ENCODE measurements around the gene ATRIP. TPM values are rescaled to one million over a fixed set of nuclear protein-coding genes. Genes with fewer than 3 reads are reported as not detected.
A peak's percentile ranks its signal among the peaks of the same experiment; 100 is the strongest.

ATRIP gene
- polyA plus RNA-seq, 1 of the 3 experiments (the other 2 are of a cell fraction), result 5.6 TPM

- no peak for TF ChIP-seq MAX (IDR thresholded peaks at IDR 0.05; ENCODE audit: low read depth)
- no peak for TF ChIP-seq PBX3 (IDR thresholded peaks at IDR 0.05)
- H3K27me3 ChIP-seq (ENCODE audit: insufficient read depth), result no peaks in the 10 kb centered on the region
- H3K36me3 ChIP-seq (replicated peaks in 1 of 2; ENCODE audit: control insufficient read depth in 1 of 2, insufficient read depth in 2 of 2, low read length in 1 of 2), result peaks cover 0 to 72% of the 10 kb centered on the region in 2 experiments
- no peaks in the 10 kb centered on the region for H3K79me2 ChIP-seq (ENCODE audit: insufficient read depth)
- ChIA-PET CTCF (interaction anchor here (3.1 to 15.6 kb wide), 2 partner anchors 10 to 20 kb away, joined by 14 to 399 read pairs; partner anchors contain the start of gene PLXNB1), POLR2A (no interaction called here)
- no peak overlapping the region for H3K4me3 ChIP-seq (ENCODE audit: low read depth in 2 of 2, low read length in 1 of 2)
- H3K9me3 ChIP-seq, result no peaks in the 10 kb centered on the region
- H3F3A ChIP-seq (replicated peaks; ENCODE audit: insufficient read depth), result no peaks in the 10 kb centered on the region
- no peak overlapping the region for H2AFZ ChIP-seq (ENCODE audit: low read depth)
- DNase-seq, result peak; percentile 9
- 95% methylated on average over 4 of the region's 9 CpGs for WGBS (ENCODE audit: low lambda C conversion rate)
- H3K4me1 ChIP-seq (ENCODE audit: control insufficient read depth in 1 of 2, insufficient read depth in 2 of 2, low read depth in 1 of 2, low read length in 1 of 2), result no peaks in the 10 kb centered on the region
- no peak overlapping the region for H3K4me2 ChIP-seq
- H3K27ac ChIP-seq (ENCODE audit: low read depth in 2 of 2, low read length in 1 of 2), result no peak overlapping the region
- no peaks in the 10 kb centered on the region for H3K9me2 ChIP-seq
- H3K9ac ChIP-seq, result no peak overlapping the region
- no peaks in the 10 kb centered on the region for H4K20me1 ChIP-seq (ENCODE audit: insufficient read depth)
These were observed 35.4 kb upstream of the ATRIP start for GRCh38 chr3:48411041-48411588.

- ChIA-PET POLR2A (no interaction called here), CTCF (interaction anchor here (3.1 to 15.6 kb wide), 2 partner anchors 11 to 20 kb away, joined by 14 to 399 read pairs; partner anchors contain the start of gene PLXNB1)
- no peaks in the 10 kb centered on the region for H3K4me1 ChIP-seq (ENCODE audit: control insufficient read depth in 1 of 2, insufficient read depth in 2 of 2, low read depth in 1 of 2, low read length in 1 of 2)
- no peaks in the 10 kb centered on the region for H3K9me2 ChIP-seq
- H2AFZ ChIP-seq (ENCODE audit: low read depth), result no peak overlapping the region
- H3K9me3 ChIP-seq, result no peaks in the 10 kb centered on the region
- H3K9ac ChIP-seq, result no peak overlapping the region
- H3K4me3 ChIP-seq (ENCODE audit: low read depth in 2 of 2, low read length in 1 of 2), result no peak overlapping the region
- H3K36me3 ChIP-seq (replicated peaks in 1 of 2; ENCODE audit: control insufficient read depth in 1 of 2, insufficient read depth in 2 of 2, low read length in 1 of 2), result peaks cover 0 to 74% of the 10 kb centered on the region in 2 experiments
- H3K27ac ChIP-seq (ENCODE audit: low read depth in 2 of 2, low read length in 1 of 2), result no peak overlapping the region
- TF ChIP-seq RXRA (IDR thresholded peaks at IDR 0.05; ENCODE audit: borderline replicate concordance, low read depth) (no peak), POLR2AphosphoS5 (IDR thresholded peaks at IDR 0.05; ENCODE audit: low read depth, low read length) (no peak), RCOR1 (IDR thresholded peaks at IDR 0.05; ENCODE audit: low read length) (no peak), RAD21 (IDR thresholded peaks at IDR 0.05; ENCODE audit: low read length) (no peak), MEF2A (IDR thresholded peaks at IDR 0.05; ENCODE audit: borderline replicate concordance, low read depth) (no peak), NFIC (IDR thresholded peaks at IDR 0.05; ENCODE audit: borderline replicate concordance) (no peak), JUND (IDR thresholded peaks at IDR 0.05) (no peak), CTCF (IDR thresholded peaks at IDR 0.05) (no peak), TEAD4 (IDR thresholded peaks at IDR 0.05; ENCODE audit: borderline replicate concordance, insufficient read depth) (no peak), SIN3A (IDR thresholded peaks at IDR 0.05; ENCODE audit: borderline replicate concordance, low read depth, low read length) (no peak), FOXM1 (IDR thresholded peaks at IDR 0.05; ENCODE audit: low read depth) (no peak), MXI1 (IDR thresholded peaks at IDR 0.05; ENCODE audit: low read depth, low read length) (no peak), IRF3 (IDR thresholded peaks at IDR 0.05; ENCODE audit: low read depth, low read length) (no peak), TCF12 (IDR thresholded peaks at IDR 0.05) (no peak), SMC3 (IDR thresholded peaks at IDR 0.05; ENCODE audit: low read depth, low read length) (no peak), FOXJ3 (CRISPR knock-in tag; IDR thresholded peaks at IDR 0.05) (no peak)
- WGBS (ENCODE audit: low lambda C conversion rate), result 85% methylated on average over 5 of the region's 11 CpGs
- H3K79me2 ChIP-seq (ENCODE audit: insufficient read depth), result no peaks in the 10 kb centered on the region
- H3K27me3 ChIP-seq (ENCODE audit: insufficient read depth), result no peaks in the 10 kb centered on the region
- no peak overlapping the region for H3K4me2 ChIP-seq
- DNase-seq, result peak; percentile 17
- H3F3A ChIP-seq (replicated peaks; ENCODE audit: insufficient read depth), result no peaks in the 10 kb centered on the region
- no peaks in the 10 kb centered on the region for H4K20me1 ChIP-seq (ENCODE audit: insufficient read depth)
These were observed 34.7 kb upstream of the ATRIP start for GRCh38 chr3:48411606-48412374.
